ENCODE measurements around the gene RAD21L1.
"Not testable (repeated sequence)": the region's sequence is repeated elsewhere in the genome, so short reads cannot be mapped to it uniquely, and the experiment has no call there.

Gene RAD21L1

DNA sequence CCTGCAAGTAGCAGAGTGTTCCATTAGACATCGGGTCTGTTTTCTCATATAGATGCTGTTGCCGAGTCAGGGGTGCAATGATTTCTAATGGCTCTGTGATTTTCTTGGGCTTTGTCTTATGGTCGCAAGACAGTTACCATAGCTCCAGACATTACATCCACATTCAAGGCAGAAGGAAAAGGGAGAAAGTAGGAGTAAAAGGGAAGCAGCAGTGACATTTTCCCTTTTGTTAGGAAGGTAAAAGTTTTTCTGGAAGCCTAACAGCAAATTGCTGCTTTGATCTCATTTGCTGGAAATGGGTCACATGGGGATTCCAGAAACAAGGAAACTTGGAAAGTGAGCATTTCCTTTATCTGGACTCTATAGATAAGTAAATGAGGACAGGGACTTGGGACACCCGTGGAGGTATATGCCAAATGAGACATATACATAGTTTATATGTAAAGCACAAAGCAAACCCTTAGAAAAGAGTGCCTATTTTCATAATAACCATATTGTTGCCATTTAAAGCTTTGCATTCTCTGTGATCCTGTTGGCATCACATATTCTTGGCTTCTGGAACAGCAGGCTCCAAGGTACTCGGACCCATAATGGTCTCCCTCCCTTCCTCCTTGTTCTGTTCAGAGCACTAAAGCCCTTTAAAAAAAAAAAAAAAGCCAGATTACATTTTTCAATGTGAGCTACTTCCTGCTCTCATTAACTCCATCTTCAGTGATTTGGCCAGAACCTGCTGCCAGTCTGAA, 22.9 kb upstream of the RAD21L1 start, which contains the start of gene C20orf202:
Gene C20orf202 (plus strand): TSS at position 693 of the 743 bp plus-strand sequence. CDS start 132 bp downstream, outside the sequence.
- no peak for DNase-seq

DNA sequence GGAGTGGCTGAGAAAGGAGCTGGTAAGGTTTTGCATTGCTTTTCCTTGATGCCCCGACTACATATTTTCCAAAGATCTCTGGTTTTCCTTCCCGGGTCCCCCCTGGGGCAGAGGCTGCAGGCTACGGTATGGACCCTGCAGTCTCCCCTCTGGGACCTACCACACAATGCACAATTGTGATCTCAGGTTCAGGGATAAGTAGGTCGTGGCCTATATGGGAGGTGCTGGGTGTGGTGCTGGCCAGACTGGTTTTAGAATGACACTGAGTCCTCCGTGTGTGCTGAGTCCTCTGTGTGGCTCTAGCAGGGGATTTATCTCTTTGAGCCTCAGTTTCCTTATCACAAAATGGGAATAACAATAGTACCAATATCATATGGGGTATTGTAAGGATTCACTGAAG, 22.2 kb upstream of the RAD21L1 start:
- no peak for DNase-seq

DNA sequence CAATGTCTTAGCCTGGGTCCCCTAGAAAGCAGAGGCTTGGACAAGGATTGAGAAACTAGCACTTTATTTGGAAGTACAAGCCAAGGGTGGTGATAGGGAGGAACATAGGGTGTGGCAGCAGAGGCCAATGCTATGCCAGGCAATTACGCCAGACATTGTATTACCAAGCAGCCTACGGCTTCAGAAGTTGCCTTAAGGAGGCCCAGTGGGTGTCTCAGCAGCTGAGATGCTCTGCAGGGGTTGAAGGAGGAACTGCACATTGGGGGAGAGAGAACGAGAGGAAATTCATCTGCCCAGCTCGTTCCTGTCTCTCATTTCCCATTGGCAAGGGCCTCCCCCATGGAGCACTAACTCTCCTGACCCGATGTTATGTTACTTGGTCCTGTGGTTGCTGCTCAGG, 21.7 kb upstream of the RAD21L1 start:
- no peak for DNase-seq

DNA sequence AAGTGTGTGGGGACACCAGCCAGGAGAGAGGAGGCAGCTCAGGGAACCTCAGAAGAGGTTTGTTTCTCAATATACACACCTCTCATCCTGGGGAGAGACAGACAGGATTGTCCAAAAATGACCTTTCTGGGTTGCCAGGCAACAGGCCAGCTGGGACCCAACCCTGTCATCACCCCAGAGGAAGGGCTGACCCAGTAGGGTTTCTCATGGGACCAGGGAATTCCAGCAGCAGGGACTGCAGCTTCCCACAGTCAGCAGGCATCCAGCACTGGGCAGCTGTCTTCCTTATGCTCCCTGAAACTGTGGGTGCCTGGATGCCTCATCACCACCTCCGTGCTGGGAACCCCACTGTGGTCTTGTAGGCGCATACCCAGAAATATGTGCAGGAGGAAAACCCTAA, 21.3 kb upstream of the RAD21L1 start:
- DNase-seq: no peak

DNA sequence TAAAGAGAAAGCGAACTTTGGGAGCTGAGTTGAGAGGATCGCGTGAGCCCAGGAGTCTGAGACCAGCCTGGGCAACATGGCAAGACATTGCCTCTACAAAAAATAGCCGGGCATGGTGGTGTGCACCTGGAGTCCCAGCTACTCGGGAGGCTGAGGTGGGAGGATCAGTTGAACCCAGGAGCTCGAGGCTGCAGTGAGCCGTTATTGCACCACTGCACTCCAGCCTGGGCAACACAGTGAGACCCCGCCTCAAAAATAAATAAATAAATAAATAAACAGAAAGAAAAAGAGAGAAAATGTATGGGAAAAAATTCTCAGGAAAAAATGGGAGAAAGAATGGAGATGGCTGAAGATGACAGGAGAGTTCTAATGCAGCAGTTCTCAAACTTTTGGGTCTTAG, 20.0 kb upstream of the RAD21L1 start:
- DNase-seq: no peak

DNA sequence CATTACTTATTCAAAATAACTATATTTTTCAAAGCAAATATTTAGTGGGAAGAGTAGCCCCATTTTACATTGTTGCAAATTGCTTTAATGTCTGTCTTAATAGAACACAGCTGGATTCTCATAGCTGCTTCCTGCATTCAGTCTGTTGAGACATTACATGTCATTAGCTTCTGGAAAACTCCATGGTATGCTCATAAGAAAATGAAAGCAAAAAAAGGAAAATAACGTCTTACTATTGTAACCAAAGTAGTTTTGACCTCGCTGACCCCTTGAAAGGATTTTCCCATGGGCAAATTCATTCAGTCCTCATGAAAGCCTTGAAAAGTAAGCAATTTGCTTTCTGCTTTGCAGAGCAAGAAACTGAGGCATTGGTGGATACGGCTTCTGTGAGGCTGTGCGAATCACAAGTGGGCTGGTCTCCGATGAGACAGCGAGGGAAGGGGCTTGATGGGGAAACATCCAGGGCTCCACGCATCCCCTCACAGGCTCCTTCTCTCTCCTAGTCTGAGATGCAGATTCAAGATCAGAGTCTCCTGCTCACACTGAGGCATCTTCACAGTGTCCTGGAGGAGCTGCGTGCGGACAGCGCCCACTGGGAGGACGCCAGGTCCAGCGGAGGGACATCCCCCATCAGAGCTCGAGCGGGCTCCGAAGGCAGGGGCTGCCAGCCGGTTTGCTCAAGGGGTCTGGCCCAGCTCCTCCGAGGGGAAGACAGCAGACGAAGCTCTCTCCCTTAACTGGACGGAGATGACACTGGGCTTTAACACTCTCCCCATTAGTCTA, 19.3 kb upstream of the RAD21L1 start:
- DNase-seq: no peak

DNA sequence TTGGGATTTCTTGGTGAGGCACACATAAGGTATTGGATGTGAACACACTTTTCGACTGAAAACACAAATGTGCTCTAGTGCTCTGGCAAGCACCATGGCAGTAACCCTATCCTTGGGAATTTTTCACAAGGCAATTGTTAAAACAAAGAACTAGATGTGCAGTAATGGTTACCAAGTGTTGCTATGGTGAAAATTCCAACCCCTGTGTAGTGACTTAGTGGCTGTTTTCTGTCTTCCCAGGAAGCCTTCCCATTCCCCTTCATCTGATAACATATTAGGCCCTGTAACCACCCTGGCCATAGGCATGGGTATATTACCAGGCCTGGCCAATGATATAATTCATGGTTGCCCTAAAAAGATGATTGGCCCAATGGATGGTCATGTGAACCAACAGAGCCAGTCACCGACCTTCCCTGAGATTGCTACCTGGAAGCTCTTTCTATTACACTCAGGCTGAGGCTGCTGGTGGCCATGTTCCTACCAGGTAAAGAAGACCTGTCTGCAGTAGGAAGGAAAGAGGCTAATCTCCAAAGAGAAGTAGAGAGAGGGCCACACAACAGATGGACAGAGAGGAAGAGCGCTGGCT, 18.5 kb upstream of the RAD21L1 start:
- no peak for DNase-seq

DNA sequence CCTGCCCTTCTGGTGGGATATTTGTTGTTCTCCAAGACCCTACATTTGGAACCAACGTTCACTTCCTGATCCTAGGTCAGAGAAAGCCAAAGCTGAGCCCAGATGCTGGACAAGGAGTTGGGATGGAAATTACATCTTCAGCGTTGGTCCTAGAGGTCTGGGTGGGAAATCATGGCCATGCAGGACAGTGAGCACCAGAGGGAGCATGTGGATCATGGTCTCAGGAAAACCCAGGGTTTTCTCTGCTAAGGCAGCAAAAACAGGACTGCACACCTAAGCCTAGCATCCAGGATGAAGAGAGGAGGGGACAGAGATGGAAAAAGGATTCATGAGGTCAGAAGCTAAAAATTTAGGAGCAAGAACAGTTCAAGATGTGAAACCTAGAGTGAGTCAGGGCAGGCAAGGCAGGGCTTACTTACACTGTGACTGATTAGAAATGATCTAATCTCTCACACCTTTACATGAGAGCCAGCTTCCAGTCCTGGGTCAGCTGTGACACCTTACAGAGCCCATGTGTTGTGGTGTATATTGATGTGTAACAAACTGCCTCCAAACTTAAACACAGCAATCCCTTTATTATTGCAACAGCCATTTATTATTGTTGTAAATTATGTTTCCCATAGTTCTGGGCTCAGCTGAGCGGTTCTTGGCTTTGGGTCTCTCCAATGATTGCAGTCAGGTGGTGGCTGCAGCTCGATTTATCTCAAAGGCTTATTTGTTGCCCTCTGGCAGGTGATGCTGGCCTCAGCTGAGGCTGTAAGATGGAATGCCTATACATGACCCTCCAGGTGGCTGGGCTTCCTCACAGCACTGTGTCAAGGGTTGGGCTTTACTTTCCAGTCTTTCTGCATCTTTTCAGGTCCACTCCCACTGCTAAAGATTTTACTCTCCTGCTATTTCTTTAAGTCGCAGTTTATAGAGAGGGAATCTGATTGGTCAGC, 16.1 kb upstream of the RAD21L1 start:
- no peak for DNase-seq

DNA sequence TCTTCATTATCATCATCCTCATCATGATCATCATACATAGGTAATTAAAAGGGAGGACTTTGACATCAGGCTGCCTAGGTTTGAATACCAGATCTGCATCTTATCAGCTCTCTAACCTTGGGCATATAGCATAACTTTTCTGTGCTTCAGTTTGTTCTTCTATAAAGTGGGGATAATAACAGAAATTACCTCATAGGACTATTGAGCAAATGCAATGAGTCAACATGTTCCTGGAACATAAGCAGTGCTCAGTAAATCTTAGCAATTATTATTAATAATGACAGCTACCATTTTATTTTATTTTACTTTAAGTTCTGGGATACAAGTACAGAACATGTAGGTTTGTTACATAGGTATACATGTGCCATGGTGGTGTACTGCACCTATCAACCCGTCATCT, 15.3 kb upstream of the RAD21L1 start:
- DNase-seq: no peak

DNA sequence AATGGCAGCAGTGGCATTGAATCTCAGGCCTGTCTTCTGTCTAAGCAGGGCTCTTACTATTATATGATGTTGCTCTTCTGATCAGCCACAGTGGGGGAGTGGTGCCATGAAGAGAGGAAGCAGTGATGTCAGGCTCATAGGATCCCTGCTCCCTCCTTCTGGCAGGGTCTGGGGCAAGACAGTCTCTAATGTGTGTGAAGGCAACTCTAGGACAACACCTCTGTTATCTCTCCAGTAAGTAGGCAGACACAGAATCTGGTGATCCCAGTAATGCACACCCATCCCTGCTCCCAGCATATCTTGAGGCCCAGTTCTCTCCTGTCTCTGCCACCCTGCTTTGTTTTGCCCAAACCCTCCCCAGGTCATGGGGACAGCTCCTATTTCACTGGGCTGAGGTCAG, 13.8 kb upstream of the RAD21L1 start:
- no peak for DNase-seq

DNA sequence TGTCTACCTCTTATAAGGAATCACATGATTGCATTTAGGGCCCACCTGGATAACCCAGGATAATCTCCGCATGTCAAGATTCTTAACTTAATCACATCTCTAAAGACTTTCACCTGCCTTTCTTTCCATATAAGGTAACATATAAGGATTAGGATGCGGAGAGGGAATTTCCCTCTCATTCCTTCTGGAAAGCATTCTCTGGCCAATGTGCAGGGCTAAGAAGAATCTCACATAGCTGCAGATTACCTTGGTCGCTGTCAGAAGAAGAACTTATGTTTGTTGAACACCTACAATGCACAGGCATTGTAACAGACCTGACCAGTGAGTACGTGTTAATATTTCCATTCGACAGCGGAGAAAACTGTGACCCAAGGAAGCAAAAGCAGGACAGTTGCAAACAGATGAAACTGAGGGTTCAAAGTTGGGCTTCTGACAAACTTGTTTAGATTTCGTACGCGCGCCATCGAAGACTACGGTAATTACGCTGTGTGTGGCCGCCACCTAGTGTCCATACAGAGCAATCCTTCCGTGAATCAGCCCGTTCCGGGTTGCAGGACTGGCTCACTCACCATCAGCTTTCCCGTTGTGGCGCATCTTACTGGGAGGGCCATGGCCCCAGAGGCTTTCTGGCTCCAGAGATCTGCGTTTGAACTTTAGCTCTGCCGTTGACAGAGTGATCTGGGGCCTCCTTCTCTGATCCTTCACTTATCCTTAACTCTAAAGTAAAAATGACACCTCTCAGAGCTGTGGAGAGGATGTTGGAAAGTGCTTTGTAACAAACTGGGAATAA, 13.0 kb upstream of the RAD21L1 start:
- DNase-seq: peak; percentile 45 to 50

DNA sequence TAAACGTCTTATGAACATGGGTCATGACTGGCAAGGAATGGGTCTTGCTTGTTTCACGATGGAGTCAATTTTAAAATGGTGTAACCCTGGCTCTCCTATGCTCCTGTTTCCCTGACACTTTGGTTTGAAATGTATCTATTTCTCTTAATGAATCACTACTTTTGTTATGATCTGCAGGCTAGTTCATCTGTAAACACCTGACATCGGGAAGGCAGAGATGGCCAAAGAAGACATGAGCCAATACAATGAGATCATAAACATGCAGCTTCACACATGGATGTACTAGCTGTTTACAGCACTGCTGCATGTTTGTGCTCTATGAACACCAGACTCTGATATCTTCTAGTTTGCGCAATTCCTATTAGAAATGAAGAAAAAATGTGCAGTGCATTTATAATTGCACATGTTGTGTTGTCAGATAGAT, 11.0 kb upstream of the RAD21L1 start:
- DNase-seq: no peak

DNA sequence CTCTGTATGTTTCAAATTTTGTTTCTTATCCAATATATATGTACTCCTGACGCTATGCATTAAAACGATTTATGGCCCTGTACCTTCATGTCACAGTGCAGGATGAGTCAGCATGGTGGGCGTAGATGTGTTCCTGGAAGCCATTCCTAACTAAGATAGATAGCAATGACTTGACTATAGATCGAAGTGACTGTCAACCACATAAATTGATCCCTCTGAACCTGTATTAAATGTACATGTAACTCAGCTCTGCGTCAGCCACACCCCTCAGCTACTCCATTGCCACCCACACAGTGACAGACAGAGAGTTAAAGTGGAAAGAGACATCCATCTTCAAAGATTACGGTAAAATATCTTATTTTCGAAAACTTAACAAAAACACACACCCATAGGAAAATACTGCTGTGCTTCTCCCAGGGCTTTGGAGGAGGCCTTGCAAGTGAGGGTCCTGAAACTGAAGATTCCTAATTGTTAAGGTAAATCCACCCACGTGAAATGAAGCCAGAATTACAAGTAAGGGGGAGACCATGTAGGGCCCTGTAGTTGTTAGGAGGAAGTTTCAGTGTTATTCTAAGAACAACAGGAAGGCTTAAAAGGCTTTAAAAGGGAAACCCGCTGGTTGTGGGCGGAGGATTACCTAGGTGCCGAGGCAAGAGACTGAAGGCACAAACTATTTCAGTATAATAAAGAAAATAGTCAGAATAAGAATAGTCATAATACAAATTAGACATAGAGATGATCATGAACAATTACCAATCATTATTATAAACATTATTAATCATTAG, 10.3 kb upstream of the RAD21L1 start:
- DNase-seq: no peak

DNA sequence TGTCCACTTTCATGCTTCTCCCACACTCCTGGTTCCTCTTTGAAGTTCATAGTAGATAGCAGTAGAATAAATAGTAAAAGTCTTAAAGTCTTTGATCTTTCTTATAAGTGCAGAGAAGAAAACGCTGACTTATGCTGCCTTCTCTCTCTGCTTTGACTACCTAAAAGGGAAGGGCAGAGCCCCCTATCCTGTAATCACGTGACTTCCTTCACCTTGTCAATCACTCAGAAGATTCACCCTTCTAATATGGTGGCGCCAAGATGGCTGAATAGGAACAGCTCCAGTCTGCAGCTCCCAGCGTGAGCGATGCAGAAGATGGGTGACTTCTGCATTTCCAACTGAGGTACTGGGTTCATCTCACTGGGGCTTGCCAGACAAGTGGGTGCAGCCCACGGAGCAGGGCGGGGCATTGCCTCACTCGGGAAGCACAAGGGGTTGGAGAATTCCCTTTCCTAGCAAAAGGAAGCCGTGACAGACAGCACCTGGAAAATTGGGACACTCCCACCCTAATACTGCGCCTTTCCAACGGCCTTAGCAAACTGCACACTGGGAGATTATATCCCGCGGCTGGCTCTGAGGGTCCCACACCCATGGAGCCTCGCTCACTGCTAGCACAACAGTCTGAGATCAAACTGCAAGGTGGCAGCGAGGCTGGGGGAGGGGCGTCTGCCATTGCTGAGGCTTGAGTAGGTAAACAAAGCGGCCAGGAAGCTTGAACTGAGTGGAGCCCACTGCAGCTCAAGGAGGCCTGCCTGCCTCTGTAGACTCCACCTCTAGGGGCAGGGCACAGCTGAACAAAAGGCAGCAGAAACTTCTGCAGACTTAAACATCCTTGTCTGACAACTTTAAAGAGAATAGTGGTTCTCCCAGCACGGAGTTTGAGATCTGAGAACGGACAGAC, 9.1 kb upstream of the RAD21L1 start:
- DNase-seq: not testable (repeated sequence)

DNA sequence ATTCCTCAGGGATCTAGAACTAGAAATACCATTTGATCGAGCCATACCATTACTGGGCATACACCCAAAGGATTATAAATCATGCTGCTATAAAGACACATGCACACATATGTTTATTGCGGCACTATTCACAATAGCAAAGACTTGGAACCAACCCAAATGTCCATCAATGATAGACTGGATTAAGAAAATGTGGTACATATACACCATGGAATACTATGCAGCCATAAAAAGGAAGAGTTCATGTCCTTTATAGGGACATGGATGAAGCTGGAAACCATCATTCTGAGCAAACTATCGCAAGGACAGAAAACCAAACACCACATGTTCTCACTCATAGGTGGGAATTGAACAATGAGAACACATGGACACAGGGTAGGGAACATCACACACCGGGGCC, 3.1 kb upstream of the RAD21L1 start:
- DNase-seq: not testable (repeated sequence)

DNA sequence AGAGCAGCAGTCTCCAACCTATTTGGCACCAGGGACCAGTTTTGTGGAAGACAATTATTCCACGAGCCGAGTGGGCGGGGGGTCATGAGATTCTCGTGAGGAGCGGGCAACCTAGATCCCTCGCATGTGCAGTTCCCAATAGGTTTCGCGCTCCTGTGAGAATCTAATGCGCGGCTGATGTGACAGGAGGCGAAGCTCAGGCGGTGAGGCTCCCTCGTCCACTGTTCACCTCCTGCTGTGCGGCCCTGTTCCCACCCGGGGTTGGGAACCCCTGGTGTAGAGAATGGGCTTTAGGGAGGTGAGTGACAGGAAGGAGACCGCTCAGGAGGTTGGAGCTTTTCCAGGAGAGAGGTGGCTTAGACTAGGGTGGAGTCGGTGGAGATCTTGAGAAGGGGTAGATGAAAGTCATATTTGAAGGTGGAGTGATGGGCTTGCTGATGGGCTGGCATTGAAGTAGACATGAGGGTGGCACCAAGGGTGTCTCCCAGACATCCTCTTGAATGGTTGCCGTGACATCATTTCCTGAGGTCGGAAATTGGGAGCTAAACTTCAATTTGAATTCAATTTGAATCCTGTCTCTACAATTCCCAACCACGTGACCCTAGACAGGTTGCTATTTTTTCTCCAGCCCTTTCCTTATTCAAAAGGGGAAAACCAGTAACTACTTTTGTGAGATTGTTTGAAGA, 1.5 kb upstream of the RAD21L1 start:
- DNase-seq: no peak

DNA sequence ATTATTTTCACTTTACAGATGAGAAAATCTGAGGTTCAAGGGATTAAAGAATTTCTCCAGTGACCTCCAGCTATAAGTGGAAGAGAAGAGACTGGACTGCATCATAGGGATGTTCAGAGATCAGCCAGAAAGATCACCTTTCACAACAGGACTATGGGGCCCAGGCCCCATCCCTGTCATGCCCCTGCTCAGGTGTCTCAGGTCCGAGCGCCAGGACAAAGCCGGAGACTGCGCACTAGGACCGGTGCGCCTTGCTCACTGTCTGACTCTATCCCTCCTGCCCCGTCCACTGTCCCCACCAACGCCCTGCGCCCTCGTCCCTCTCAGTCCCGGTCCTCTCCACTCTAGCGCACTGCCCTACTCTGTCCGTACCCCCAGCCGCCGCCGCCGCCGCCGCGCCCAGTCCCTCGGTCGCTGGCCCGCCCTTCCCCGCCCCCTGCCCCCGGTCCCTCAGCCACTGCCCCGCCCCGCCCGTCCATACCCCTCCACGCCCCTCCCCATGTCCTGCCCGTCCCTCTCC, 521 bp upstream of the RAD21L1 start:
- no peak for DNase-seq

DNA sequence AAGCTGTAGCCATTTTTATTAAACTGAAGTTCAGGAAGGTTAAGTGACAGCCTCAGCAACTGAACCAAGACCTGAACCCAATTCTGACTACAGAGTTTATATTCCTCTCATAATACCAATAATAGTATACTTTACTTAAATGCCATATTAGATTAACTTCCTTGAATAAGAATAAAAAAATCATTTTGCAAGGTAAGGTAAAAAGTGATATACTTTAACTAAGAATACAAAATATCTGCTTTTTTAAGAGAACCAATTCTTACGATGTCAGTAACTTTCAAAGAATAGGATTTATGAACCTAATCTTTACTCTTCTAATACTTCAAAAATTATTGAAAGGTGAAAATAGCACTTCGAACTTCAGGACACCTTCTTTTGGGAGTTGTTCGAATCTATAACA, 3.7 kb downstream of the RAD21L1 start:
- DNase-seq: no peak
